Mesenchymal stem cell (in vitro differentiated cells and primary cell): ENCODE results near the gene LSM7.

Source experiments
- DNase-seq: peaks from one replicate; pipeline ENCODE4 v3.0.0-alpha.2; 2013
- H2AFZ ChIP-seq: one replicate; pipeline ENCODE4 v1.6.1; 2013; ENCODE audit warnings: low read depth, mild to moderate bottlenecking, control low read depth, inconsistent platforms, low read length, moderate library complexity
- H2AK5ac ChIP-seq: 2 replicates; pipeline ENCODE4 v1.6.1; 2013; ENCODE audit warnings: low read length, moderate library complexity, mild to moderate bottlenecking, inconsistent platforms; ENCODE audit not compliant: severe bottlenecking
- H2BK120ac ChIP-seq: one replicate; pipeline ENCODE4 v1.6.1; 2013; ENCODE audit warnings: low read depth, mild to moderate bottlenecking, inconsistent platforms, low read length, moderate library complexity
- H2BK12ac ChIP-seq, 2 experiments: one replicate each; pipeline ENCODE4 v1.6.1; 2013; ENCODE audit warnings: inconsistent platforms in 2 of 2, low read length in 2 of 2, mild to moderate bottlenecking in 2 of 2, moderate library complexity in 2 of 2, control low read depth in 1 of 2
- H2BK15ac ChIP-seq: one replicate; pipeline ENCODE4 v1.6.1; 2013; ENCODE audit warnings: mild to moderate bottlenecking, low read depth, inconsistent platforms; ENCODE audit not compliant: poor library complexity, severe bottlenecking
- H2BK5ac ChIP-seq: 2 replicates; pipeline ENCODE4 v1.6.1; 2013; ENCODE audit warnings: low read depth, mild to moderate bottlenecking, low read length, control low read depth, inconsistent platforms; ENCODE audit not compliant: poor library complexity, severe bottlenecking
- H3K14ac ChIP-seq, 2 experiments: one replicate each; pipeline ENCODE4 v1.6.1; 2013; ENCODE audit warnings: inconsistent platforms in 2 of 2, low read length in 2 of 2, control low read depth in 1 of 2, mild to moderate bottlenecking in 1 of 2, moderate library complexity in 1 of 2
- H3K18ac ChIP-seq, 2 experiments: one replicate each; pipeline ENCODE4 v1.6.1; 2013; ENCODE audit warnings: inconsistent platforms in 2 of 2, low read length in 2 of 2, control low read depth in 1 of 2, low read depth in 1 of 2, mild to moderate bottlenecking in 1 of 2
- H3K23ac ChIP-seq, 2 experiments: one replicate each; pipeline ENCODE4 v1.6.1; 2013; ENCODE audit warnings: inconsistent platforms in 2 of 2, low read length in 2 of 2, mild to moderate bottlenecking in 2 of 2, moderate library complexity in 2 of 2, control low read depth in 1 of 2
- H3K27ac ChIP-seq: 2 replicates; pipeline ENCODE4 v1.5.1; 2013; ENCODE audit warnings: mild to moderate bottlenecking, moderate library complexity, low read length, control low read depth, inconsistent platforms; ENCODE audit not compliant: poor library complexity, severe bottlenecking
- H3K27me3 ChIP-seq, 2 experiments: 2 replicates each; pipeline versions ENCODE4 v1.6.1 to v1.7.0; 2013; ENCODE audit warnings: low read length in 2 of 2, mild to moderate bottlenecking in 2 of 2, moderate library complexity in 2 of 2, control low read depth in 1 of 2, inconsistent platforms in 1 of 2; ENCODE audit not compliant: control insufficient read depth in 1 of 2, insufficient read depth in 1 of 2
- H3K36me3 ChIP-seq, 2 experiments: 2 replicates each; pipeline versions ENCODE4 v1.6.1 to v1.7.0; 2013; ENCODE audit warnings: low read length in 2 of 2, control low read depth in 1 of 2, inconsistent platforms in 1 of 2, low read depth in 1 of 2, mild to moderate bottlenecking in 1 of 2; ENCODE audit not compliant: insufficient read depth in 2 of 2, control insufficient read depth in 1 of 2
- H3K4ac ChIP-seq, 2 experiments: one replicate each; pipeline ENCODE4 v1.6.1; 2013; ENCODE audit warnings: inconsistent platforms in 2 of 2, low read length in 2 of 2, mild to moderate bottlenecking in 2 of 2, moderate library complexity in 2 of 2, control low read depth in 1 of 2, low read depth in 1 of 2
- H3K4me1 ChIP-seq: 2 replicates; pipeline ENCODE4 v1.6.1; 2013; ENCODE audit warnings: low read depth, low read length, control low read depth; ENCODE audit not compliant: control insufficient read depth, insufficient read depth
- H3K4me2 ChIP-seq: 2 replicates; pipeline ENCODE4 v1.6.1; 2013; ENCODE audit warnings: low read length, mild to moderate bottlenecking, inconsistent platforms; ENCODE audit not compliant: poor library complexity, severe bottlenecking
- H3K4me3 ChIP-seq, 2 experiments: 2 replicates each; pipeline versions ENCODE4 v1.5.1 to v1.7.0; 2013; ENCODE audit warnings: low read length in 2 of 2, mild to moderate bottlenecking in 2 of 2, control low read depth in 1 of 2, low read depth in 1 of 2; ENCODE audit not compliant: insufficient read depth in 1 of 2
- H3K79me1 ChIP-seq: replicated peaks from 2 replicates; pipeline ENCODE4 v1.6.1; 2013; ENCODE audit warnings: mild to moderate bottlenecking, control low read depth, low read length, inconsistent platforms; ENCODE audit not compliant: poor library complexity, severe bottlenecking
- H3K9ac ChIP-seq: 2 replicates; pipeline ENCODE4 v1.7.0; 2013; ENCODE audit warnings: mild to moderate bottlenecking, low read length, moderate library complexity
- H3K9me3 ChIP-seq: 2 replicates; pipeline ENCODE4 v1.7.0; 2013; ENCODE audit warnings: mild to moderate bottlenecking, low read length; ENCODE audit not compliant: control insufficient read depth
- H4K8ac ChIP-seq: one replicate; pipeline ENCODE4 v1.6.1; 2013; ENCODE audit warnings: inconsistent platforms, mild to moderate bottlenecking, low read length, moderate library complexity
- H4K91ac ChIP-seq: one replicate; pipeline ENCODE4 v1.6.1; 2013; ENCODE audit warnings: mild to moderate bottlenecking, low read length, inconsistent platforms
- WGBS: methylation state at CpG from one replicate; pipeline ENCODE4 v1.1.7; 2013; ENCODE audit warnings: mixed read lengths; 5-methylcytosine and 5-hydroxymethylcytosine counted together

Gene LSM7

DNA sequence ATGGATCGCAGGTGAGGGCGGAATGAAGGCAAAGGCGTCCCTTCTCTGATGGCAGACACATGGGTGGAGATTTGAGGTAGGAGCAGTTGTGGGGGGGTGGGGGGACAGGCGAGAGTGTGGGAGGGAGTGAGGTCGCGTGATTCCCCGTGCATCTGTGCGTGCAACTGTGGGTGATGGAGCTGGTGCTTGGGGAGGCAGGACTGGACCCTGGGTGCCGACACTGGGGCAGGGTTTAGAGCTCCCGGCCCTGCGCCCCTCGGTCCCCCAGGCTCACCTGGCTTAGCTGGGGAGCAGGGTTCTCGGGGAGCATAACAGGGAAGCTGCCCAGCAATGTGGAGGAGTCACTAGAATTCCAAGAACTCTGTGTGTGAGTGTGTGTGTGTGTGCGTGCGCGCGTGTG lies 35.0 kb upstream of the LSM7 start:
- Histone ChIP-seq H2BK12ac (no peak overlapping the region), H3K27ac (no peak overlapping the region), H3K18ac (no peak overlapping the region), H2BK5ac (no peak overlapping the region), H2AFZ (no peak overlapping the region), H3K9me3 (no peaks in the 10 kb centered on the region), H3K36me3 (peaks cover 0 to 3% of the 10 kb centered on the region in 2 experiments), H3K23ac (no peak overlapping the region), H4K91ac (no peak overlapping the region), H3K79me1 (no peaks in the 10 kb centered on the region), H3K4me3 (no peak overlapping the region), H2BK15ac (no peak overlapping the region), H3K4me2 (no peak overlapping the region), H3K4me1 (peaks cover 2% of the 10 kb centered on the region), H2BK120ac (no peak overlapping the region), H3K4ac (no peak overlapping the region), H4K8ac (no peak overlapping the region), H3K9ac (no peak overlapping the region), H2AK5ac (no peak overlapping the region), H3K27me3 (peaks cover 33 to 73% of the 10 kb centered on the region in 2 experiments), H3K14ac (no peak overlapping the region)
- 88% methylated on average over 17 of the region's 17 CpGs for WGBS
- DNase-seq, result no peak

DNA sequence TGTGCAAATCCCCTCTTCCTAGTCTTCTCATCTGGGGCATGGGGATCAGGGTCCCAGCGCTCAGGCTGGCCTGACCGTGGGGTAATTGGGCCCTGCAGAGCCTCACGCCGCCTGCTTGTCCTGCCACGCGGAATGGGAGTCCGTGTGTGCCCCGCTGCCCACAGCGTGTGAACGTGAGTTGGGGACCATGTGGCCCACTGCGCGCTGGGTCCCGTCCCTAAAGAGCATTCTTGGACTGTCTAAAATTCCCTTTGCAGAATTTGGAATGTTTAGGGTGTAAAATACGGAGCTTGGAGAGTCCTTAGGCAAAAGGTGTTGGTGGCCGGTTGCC lies 34.5 kb upstream of the LSM7 start:
- H3K4me1 ChIP-seq, result peaks cover 2% of the 10 kb centered on the region
- H3K36me3 ChIP-seq, result peaks cover 0 to 3% of the 10 kb centered on the region in 2 experiments
- no peak overlapping the region for H3K4ac ChIP-seq
- H3K4me2 ChIP-seq, result no peak overlapping the region
- no peak overlapping the region for H2BK12ac ChIP-seq
- no peak overlapping the region for H3K4me3 ChIP-seq
- H4K8ac ChIP-seq, result no peak overlapping the region
- no peaks in the 10 kb centered on the region for H3K79me1 ChIP-seq
- H2BK120ac ChIP-seq, result no peak overlapping the region
- WGBS, result 89% methylated on average over 15 of the region's 15 CpGs
- H3K27me3 ChIP-seq, result peaks cover 29 to 72% of the 10 kb centered on the region in 2 experiments
- no peak overlapping the region for H4K91ac ChIP-seq
- H3K27ac ChIP-seq, result no peak overlapping the region
- H2BK15ac ChIP-seq, result no peak overlapping the region
- no peak overlapping the region for H2BK5ac ChIP-seq
- no peak overlapping the region for H3K9ac ChIP-seq
- H3K18ac ChIP-seq, result no peak overlapping the region
- no peak overlapping the region for H3K14ac ChIP-seq
- H3K23ac ChIP-seq, result no peak overlapping the region
- DNase-seq, result no peak
- H3K9me3 ChIP-seq, result no peaks in the 10 kb centered on the region
- no peak overlapping the region for H2AFZ ChIP-seq
- H2AK5ac ChIP-seq, result no peak overlapping the region

DNA sequence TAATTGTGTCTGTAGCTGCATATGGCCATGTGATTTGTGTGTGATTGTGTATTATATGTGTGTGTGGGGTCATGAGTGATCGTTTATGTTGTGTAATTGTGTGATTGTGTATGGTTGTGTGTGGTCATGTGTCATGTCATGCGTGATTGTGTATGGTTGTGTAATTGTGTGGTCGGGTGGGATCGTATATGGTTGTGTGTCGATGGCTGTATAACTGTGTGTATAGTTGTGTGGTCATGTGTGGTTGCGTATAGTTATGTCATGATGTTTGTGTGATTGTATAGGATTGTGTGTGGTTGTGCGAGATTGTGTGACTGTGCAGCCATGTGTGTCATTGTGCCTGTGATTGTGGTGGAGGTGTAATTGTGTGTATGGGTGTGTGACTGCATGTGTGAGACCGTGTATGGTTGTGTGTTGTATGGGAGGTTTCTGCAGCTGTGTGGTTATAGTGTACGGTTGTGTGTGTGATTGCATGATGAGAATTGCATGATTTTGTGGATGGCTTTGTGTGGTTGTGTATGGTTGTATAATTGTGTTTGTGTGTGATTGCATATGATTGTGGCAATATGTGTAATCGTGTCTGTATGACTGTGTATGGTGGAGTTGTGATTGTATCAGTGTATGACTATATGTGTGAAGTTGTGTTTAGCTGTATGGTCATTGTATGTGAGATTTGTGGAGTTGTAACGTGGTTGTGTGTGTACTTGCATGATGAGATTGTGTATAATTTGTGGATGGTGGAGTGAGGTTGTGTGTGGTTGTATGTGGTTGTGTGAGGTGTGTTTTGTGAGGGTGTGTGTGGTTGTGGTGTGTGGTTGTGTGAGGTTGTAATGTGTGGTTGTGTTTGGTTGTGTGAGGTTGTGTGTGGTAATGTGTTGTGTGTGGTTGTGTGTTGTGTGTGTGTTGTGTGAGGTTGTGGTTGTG lies 33.9 kb upstream of the LSM7 start:
- Histone ChIP-seq H4K8ac (no peak overlapping the region), H3K4ac (no peak overlapping the region), H2BK15ac (no peak overlapping the region), H3K4me2 (no peak overlapping the region), H3K23ac (peak overlapping the region in 1 of 2 experiments; percentile 23), H3K9me3 (no peaks in the 10 kb centered on the region), H2BK5ac (no peak overlapping the region), H3K9ac (no peak overlapping the region), H2AFZ (no peak overlapping the region), H3K79me1 (no peaks in the 10 kb centered on the region), H2BK120ac (no peak overlapping the region), H3K27ac (no peak overlapping the region), H4K91ac (no peak overlapping the region), H3K27me3 (peaks cover 28 to 71% of the 10 kb centered on the region in 2 experiments), H3K4me3 (no peak overlapping the region), H3K36me3 (peaks cover 0 to 3% of the 10 kb centered on the region in 2 experiments), H2BK12ac (no peak overlapping the region), H2AK5ac (no peak overlapping the region), H3K4me1 (peaks cover 2% of the 10 kb centered on the region), H3K18ac (no peak overlapping the region), H3K14ac (peak overlapping the region in 1 of 2 experiments; percentile 36)
- no peak for DNase-seq
- WGBS, result 93% methylated on average over 11 of the region's 11 CpGs

DNA sequence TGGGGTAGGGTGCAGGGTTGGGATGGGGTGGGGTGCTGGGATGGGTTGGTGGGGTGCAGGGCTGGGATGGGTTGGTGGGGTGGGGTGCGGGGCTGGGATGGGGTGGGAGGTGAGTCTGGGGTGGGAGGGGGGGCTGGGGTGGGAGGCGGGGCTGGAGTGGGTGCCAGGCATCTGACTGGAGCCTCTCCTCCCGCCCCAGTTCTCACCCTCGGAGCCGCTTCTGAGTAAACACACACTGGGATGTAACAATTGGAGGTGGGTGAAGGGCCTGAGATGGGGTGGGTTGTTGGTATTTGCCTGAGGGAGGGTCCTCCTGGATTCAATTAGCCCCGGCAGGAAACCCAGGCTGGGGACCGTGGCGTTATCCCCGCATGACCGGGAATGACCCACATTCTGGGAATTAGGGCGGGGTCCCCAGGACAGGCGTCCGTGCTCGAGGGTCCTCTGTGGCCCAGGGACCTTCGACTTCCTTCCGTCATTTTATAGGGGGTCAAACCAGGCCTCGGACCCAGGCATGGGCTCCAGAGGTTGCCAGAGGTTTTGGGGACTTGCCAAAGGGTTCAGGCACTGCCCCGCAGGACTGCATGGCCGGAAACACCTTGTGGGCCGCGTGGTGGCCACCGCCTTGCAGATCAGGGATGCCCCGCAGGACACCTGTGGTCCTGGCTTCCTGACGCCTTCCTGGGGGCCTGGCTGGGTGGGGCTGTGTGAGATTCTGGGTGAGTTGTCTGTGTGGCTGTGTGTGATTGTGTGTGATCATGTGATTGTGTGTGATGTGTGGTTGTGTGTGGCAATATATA lies 33.1 kb upstream of the LSM7 start:
- H3K4ac ChIP-seq, result no peak overlapping the region

More for the DNA sequence above, 33.1 kb upstream of the LSM7 start:
- Histone ChIP-seq H2BK12ac (no peak overlapping the region), H3K79me1 (no peaks in the 10 kb centered on the region), H2BK5ac (no peak overlapping the region), H2BK120ac (no peak overlapping the region), H3K27me3 (peaks cover 28 to 69% of the 10 kb centered on the region in 2 experiments), H3K4me3 (no peak overlapping the region), H3K36me3 (peaks cover 0 to 3% of the 10 kb centered on the region in 2 experiments), H4K8ac (no peak overlapping the region), H3K9me3 (no peaks in the 10 kb centered on the region), H3K14ac (no peak overlapping the region), H4K91ac (no peak overlapping the region), H3K4me1 (peaks cover 2% of the 10 kb centered on the region), H3K18ac (no peak overlapping the region), H2BK15ac (no peak overlapping the region), H3K23ac (no peak overlapping the region), H2AK5ac (no peak overlapping the region), H3K27ac (no peak overlapping the region), H2AFZ (no peak overlapping the region), H3K9ac (no peak overlapping the region), H3K4me2 (no peak overlapping the region)
- WGBS, result 85% methylated on average over 22 of the region's 24 CpGs
- no peak for DNase-seq
